SU-DHL-6 (cell line): ENCODE data around the gene FCHSD2.

Experiments used
- EZH2phosphoT487 ChIP-seq: fragments of 200-600 bp; sonication (generic), shearing (Covaris generic); conservative IDR thresholded peaks from 2 replicates; pipeline ENCODE4 v1.6.1; 2018; ENCODE audit warnings: mild to moderate bottlenecking, antibody characterized with exemption, low read length, moderate library complexity, mixed read lengths
- TF ChIP-seq, protein P1 (sequence below): fragments of 200-600 bp; sonication (generic); IDR thresholded peaks from one replicate; pipeline ENCODE4 v1.5.1; 2017; ENCODE audit warnings: antibody characterized with exemption, mild to moderate bottlenecking, low read length, moderate library complexity; ENCODE audit not compliant: insufficient read depth, poor library complexity, severe bottlenecking

DNA sequence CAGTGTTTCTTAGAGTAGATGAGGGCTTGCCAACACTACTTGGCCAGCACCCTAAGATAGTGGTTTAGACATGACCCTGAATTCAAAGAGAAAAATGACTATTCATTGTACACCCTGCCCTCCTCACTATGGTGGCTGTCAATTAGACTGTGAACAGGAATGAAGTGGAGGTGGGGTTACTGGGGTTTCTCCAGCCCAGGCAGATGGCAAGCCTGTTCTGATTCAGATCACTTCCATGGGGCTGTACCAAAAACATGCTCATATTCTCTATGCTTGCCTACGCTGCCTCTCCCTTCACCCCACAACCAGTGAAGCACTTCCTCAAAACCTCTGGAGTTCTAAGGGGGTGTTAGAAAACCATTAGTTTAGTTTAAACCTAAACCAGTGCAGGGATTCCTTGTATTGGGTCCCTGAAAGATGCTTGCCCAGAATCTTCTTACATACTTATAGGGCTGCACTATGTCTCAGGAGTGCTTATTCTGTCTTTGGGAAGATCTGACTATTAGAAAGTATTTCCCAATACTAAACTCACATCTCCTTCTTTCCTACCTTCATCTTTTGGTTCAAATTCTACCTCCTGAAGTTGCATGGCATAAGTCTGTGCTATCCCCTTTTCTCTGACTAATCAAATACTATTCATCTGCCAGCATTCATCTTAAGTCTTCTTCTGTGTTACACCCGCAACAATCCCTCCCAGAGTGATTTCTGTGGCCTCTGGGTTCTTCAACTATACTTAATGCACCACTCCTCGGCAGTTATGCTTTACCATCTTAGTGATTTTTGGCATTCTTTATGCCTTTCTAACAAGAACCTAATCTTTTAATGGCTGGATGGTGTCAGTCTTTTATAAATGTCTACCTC, 256.1 kb downstream of the FCHSD2 start:
- TF ChIP-seq, protein P1, sequence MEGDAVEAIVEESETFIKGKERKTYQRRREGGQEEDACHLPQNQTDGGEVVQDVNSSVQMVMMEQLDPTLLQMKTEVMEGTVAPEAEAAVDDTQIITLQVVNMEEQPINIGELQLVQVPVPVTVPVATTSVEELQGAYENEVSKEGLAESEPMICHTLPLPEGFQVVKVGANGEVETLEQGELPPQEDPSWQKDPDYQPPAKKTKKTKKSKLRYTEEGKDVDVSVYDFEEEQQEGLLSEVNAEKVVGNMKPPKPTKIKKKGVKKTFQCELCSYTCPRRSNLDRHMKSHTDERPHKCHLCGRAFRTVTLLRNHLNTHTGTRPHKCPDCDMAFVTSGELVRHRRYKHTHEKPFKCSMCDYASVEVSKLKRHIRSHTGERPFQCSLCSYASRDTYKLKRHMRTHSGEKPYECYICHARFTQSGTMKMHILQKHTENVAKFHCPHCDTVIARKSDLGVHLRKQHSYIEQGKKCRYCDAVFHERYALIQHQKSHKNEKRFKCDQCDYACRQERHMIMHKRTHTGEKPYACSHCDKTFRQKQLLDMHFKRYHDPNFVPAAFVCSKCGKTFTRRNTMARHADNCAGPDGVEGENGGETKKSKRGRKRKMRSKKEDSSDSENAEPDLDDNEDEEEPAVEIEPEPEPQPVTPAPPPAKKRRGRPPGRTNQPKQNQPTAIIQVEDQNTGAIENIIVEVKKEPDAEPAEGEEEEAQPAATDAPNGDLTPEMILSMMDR: no peak
- no peak for TF ChIP-seq EZH2phosphoT487
